Breast epithelium (tissue), 3 donors: ENCODE results near the gene PARM1.

ENCODE experiments used
- CTCF ChIP-seq, 3 donors: fragments of 450-650 bp; IDR thresholded peaks; one replicate each; pipeline ENCODE4 v1.5.1; 2016 to 2017; ENCODE audit warnings: antibody characterized with exemption in 3 of 3, mild to moderate bottlenecking in 3 of 3, moderate library complexity in 3 of 3
- POLR2A ChIP-seq: fragments of 450-650 bp; IDR thresholded peaks from one replicate; pipeline ENCODE4 v1.6.1; 2016; ENCODE audit warnings: antibody characterized with exemption, mild to moderate bottlenecking, moderate library complexity
- POLR2AphosphoS5 ChIP-seq, 3 donors: sonication (generic); formaldehyde crosslinking; IDR thresholded peaks; one replicate each; pipeline ENCODE4 v1.6.1; 2017; ENCODE audit warnings: antibody characterized with exemption in 3 of 3

GRCh38 chr4:74931376-74931775, 1.5 kb upstream of the PARM1 start:
- TF ChIP-seq POLR2AphosphoS5 (IDR thresholded peaks at IDR 0.05) (no peak), CTCF (IDR thresholded peaks at IDR 0.05) (no peak), POLR2A (no peak)
